SKM-1 (cell line): ENCODE results near the gene TCEAL1.
"Not testable (repeated sequence)": the region's sequence is repeated elsewhere in the genome, so short reads cannot be mapped to it uniquely, and the experiment has no call there.

Experiments used
- DNase-seq: peaks from one replicate; lab custom pipeline; 2025; ENCODE audit not compliant: unreplicated experiment; lab: John Stamatoyannopoulos, UW

The TCEAL1 gene

DNA sequence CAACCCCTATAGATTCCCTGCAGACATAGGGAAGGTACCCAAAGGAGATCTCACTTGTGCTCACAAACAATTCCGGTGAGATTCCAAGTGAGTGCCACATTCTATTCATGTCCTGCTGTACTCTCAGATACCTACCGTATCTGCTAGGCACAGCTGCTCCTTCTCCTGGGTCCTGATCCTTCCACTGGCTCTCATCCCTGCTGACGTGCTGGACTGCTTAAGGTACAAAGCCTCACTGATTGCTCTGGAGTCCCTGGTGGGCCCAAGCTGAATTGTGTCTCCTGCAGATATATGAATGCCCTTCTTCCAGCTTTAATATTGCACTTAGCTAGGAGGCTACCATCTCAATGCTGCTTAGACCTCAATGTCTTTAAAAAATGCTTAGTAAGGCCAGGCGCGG is 2.4 kb downstream of the TCEAL1 start:
- DNase-seq: no peak

DNA sequence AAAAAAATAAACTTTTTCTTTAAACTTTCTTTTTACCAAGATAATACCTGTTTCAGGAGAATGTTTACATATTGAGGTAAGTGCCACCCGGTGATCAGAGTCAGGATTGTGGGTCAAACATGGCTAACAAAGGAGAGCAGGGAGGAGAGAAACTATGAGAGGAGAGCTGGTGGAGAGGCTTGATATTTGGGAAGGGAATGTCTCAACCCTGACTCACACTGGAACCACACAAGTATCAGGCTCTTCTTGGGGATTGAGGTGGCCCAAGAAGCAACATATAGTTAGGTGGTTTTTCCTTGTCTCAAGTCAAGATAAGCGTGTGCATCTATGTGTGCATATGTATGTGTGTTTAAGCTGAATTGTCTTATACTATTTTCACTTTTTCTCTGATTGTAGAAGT is 6.7 kb downstream of the TCEAL1 start:
- DNase-seq: no peak

DNA sequence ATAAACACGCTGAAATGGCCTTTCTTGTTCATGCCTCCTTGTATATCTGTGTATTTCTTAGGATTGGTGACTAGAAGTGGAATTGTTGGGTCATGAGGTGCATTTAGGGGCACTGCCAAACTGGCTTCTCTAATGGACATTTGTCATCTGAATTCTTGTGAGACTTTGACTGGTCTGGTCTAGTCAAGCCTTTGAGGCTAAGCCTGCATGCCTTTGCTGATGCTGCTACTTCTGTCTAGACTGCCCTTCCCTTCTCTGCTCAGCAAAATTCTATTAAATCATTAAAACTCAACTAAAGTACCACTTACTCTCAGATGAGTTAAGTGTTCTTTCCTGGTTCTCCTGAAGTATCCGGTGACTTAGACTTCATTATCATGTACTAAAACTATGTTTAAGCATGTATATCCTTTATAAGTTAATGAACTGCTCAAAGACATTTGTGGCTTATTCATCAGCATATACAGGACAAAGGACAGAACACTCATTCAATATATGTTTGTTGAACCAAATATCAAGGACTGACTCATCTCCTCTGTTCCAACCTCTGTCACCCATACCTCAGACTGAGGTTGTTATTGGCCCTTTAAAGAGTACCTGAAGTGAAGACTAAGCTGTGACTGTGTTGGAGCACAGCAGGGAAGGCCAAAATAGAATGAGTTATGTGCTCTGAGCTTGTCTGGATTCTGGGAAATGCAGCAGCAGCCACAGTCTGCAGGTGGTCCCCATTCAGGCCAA is 9.0 kb downstream of the TCEAL1 start:
- no peak for DNase-seq

DNA sequence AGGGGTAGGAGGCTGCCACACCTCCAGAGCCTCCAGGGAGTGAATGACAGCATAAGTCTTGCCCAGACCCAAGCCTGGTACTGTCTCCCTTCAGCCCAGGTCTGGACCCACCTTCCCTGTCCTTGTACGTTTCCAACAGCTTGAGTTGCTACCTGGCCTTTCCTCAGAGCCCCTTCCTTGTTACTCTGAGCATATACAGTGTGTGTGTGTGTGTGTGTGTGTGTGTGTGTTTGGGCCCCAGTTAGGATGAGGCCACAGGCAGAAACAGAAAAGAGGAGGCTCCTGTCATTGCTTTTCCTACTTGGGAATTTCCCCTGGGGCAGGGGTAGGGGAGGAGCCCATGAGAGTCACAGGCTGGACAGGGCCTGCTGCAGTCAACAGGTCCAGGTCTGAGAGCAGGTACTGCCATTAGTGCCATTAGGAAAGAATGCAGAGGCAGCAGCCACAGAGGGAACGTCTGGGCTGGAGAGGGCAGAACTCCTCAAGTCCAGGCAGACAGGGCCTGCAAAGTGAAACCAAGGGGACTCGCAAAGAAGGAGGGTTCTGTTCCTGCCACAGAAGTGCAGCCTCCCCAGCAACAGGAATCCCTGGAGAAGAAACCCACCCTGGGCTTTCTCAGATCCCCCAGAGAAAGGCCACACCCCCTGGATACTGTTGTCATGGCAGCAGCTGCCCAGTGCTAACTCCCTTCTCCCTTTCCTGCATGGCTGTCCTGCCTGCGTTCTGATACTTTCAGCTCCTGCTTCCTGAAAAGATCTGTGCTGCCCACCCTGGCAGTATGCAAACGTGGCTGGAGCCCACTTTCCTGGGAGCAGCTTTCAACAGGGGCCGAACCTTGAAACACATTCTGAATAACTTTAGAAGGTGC is 9.9 kb downstream of the TCEAL1 start:
- not testable (repeated sequence) for DNase-seq

DNA sequence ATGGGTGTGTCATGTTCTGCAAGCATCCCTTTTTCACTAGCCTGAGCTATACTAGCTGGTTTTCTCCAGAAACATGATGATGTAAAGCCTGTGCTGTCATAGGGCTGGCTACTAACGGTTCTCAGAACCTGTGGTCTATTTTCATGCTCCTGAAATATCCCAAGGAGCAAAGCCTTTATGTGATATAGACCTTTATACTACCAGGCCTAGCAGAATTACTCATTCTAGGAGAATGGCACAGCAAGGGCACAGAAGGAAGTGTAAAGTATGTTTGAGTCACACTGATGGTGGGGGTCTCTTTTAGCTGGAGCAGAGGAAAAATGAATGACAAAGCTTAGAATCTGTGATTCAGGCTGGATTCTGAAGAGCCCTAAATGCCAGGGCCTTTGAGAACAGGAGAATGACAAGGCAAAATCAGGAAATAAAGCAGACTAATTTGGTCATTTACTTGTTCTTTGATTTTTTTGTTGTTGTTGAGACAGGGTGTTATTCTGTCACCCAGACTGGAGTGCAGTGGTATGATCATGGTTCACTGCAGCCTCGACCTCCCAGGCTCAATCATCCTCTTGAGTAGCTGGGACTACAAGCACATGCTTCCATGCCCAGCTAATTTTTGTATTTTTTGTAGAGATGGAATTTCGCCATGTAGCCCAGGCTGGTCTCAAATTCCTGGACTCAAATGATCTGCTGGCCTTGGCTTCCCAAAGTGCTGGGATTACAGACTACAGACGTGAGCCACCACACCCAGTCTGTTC is 11.8 kb downstream of the TCEAL1 start:
- DNase-seq: no peak

DNA sequence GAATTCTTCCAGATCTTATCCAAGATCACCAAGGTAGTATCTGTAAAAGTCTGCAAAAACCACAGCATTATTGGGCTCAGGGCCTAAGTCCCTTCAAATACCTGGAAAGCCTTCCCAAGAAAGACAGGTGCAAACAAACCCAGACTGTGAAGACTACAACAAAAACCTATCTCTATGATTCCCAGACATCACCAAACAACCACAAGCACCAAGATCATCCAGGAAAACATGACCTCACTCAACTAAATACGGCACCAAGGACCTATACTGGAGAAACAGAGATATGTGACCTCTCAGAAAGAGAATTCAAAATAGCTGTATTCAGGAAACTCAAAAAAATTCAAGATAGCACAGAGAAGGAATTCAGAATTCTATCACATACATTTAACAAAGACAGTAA is 15.3 kb downstream of the TCEAL1 start:
- DNase-seq: no peak

DNA sequence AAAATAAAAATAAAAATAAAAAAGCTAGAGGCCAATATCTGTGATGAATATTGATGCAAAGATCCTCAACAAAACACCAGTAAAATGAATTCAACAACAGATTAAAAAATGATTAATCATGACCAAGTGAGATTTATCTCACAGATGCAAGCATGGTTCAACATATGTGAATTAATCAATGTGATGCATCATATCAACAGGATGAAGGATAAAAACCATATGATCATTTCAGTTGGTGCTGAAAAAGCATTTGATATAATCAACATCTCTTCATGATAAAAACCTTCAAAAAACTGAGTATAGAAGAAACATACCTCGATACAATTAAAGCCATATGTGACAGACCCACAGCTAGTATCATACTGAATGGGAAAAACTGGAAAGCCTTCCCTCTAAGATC is 18.9 kb downstream of the TCEAL1 start:
- no peak for DNase-seq

DNA sequence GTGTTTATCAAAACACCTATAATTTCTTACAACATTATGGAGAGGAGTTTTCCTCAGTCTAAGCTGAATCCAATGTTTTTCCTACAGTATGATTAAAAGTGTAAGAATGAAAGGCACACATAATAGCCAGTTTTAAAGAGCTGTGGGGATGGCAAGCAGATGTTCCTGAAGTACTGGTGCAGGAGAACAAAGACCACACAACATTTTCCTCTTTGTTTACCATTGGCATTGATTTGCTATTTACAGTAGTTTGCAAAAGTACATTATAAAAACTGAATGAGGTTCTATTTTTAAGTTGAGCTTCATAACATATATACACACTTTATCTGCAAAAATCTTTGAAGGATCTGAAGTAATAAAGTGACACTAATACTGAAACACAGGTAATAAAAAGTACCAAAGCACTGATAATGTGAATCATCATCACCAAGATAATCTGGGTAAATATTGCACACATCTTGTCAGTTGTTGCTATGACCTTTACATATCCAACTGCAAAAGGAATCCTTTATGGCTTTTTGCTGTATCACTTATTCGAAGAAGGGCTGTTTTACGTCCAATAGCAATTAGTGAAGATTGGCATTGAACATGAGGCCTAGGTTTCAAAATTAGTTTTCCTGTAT is 22.5 kb downstream of the TCEAL1 start:
- no peak for DNase-seq

DNA sequence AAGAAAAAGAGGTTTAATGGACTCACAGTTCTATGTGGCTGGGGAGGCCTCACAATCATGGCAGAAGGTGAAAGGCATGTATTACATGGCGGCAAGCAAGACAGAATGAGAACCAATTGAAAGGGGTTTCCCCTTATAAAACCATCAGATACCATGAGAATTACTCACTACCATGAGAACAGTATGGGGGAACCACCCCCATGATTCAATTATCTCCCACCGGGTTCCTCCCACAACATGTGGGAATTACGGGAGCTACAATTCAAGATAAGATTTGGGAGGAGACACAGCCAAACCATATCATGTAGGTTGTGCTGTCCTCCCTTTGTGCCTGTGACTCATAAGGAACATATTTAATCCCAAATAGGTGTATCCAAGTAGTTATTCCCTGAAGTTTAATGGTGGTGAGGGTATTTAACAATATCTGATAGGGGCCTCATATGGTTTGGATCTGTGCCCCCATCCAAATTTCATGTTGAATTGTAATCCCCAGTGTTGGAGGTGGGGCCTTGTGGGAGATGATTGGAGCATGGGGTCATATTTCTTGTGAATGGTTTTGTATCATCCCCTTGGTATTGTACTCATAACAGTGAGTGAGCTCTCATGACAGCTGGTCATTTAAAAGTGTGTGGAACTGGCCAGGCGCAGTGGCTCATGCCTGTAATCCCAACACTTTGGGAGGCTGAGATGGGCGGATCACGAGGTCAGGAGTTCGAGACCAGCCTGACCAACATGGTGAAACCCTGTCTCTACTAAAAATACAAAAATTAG is 26.6 kb downstream of the TCEAL1 start:
- not testable (repeated sequence) for DNase-seq

DNA sequence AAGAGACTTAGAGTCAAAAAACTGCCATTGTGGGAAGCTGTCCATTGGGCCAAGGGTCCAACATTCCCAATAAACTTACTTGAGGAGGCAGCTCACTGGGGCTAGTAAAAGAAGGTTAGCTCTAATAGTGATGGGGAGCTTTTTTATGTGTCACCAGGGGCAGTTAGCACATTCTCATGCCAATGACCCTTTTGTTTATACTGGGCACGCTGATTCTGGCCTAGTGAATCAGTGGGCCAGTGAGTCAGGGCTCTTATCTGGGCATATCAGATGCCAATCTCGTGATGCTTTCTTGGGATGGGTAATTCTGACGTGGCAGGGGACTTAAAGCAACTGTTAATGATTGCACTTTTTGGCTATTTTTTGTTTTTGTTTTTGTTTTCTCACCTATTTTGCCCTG is 27.8 kb downstream of the TCEAL1 start:
- no peak for DNase-seq

DNA sequence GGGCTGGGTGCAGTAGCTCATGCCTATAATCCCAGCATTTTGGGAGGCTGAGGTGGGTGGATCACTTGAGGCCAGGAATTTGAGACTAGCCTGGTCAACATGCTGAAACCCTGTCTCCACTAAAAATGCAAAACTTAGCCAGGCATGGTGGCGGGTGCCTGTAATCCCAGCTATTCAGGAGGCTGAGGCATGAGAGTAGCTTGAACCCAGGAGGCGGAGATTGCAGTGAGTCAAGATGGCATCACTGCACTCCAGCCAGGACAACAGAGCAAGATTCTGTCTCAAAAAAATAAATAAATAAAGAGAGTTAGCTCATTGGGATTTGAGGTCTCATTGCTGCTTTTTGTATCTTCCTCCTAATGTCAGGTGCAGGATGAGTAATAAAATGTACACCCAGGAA is 28.3 kb downstream of the TCEAL1 start:
- not testable (repeated sequence) for DNase-seq

DNA sequence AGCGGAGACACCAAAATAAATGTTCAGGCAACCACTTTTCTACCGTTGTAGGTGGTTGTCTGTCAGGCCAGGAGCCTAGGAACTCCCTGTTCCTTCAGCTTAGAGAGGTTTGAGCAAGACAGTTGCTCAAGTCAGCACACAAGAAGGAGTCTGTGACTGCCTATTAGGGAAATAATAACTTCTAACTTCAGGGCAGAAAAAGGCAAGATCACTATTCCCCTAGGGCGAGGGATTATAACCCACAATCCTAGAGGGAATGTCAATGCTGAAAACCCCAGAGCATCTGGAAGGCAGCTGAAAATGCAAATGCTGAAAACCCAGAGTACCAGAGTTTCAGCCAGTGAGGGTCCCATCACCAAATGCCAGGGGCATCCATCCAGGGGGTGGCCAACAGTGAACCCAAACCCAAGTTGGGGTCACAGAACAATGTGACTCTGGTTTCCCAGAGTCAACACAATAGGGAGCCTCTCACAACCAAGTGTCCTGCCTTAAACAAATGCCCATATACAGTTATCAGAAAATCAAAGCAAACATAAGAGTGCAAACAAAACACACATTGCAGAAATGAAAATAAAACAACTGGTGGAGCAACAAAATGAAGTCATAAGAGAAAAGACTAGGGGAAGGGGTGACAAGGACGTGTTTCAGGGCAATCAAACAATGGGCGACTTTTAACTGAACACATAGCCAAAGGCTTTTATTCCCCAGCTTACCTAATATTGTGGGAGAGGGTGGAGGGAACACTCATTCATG is 30.1 kb downstream of the TCEAL1 start:
- no peak for DNase-seq

DNA sequence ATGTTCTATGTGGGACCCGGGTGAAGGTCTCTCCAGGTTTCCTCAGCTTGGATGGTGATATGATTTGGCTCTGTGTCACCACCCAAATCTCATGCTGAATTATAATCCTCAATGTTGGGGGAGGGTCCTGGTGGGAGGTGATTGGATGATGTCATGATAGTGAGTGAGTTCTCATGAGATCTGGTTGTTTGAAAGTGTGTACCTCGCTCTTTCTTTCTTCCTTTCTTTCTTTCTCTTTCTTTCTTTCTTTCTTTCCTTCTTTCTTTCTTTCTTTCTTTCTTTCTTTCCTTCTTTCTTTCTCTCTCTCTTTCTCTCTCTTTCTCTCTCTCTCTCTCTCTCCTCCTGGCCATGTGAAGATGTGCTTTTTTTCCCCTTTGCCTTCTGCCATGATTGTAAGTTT is 30.7 kb downstream of the TCEAL1 start:
- not testable (repeated sequence) for DNase-seq

DNA sequence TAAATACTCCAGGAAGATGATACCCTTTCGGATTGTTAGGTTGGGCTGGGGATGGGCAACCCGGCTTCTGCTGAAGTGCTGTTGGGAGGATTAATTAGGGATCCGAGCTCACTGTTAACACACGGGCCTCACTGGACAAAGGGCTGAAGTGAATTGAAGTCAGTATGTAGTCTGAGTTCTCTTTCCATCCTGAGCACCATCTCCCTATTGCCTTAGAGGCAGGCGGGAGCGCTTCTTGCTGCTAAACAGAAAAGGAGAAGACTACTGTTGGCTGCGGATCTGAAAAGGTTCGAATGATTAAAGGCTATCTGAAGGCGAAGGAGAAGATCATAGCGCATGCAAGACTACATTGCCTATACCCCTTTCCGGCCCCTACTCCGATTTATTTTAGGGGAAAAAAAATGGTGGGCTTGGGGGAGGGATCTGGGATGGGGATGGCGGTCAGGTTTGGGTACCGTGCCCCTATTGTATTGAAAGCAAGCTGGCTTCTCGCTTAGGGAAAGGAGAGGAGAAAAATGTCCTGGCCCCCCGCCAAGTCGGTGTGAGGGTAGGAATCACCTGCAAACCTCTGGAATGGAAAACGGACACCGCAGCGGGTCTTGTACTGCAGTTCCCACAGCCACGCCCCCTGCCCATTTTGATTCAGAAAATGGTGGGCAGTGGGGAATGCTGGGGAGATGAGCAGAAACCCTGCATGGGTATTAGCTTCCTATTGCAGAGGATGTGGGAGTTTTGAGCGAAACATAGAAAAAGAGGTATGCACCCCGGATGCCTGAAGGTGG is 35.4 kb downstream of the TCEAL1 start:
- DNase-seq: no peak

DNA sequence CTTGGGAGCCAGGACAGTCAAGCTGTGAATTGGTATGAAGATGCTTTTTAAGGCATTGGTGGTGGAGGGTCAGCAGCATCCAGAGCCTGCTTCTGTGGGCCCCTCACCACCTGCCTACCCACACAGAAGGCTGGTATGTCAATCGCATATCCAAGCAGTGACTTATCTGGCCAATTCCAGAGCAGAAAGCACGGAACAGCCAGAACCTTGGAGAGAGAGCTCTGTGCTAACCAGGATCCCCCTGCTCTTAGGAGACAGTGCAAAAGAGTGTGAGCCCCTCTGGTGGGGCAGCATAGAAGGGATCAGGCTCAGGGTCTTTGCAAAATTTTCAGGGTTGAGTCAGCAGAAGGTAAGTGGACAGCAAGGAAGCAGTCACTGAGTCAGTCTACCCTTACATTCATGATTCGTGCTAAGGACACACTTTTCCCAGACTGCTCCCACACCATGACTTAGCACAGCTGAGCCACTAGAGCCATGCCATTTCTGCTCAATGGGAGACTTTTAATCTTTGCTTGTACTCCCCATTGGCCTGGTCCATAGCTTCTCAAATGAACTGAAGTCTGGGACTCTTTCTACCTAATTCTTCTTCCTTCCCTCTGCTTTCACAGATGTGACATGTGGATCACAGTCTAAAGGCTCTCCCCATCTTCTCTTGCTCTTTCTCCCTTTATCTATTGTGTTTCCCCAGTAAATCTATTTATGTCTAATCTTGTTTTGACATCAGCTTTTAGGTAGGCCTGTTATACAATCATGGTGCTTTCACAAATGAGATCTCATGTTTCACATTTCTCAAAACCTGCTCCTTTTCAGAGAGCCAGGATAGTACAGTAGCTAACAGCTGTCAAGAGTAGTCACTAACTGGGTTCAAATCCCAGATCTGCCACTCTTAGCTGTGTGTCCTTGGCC is 37.7 kb downstream of the TCEAL1 start:
- no peak for DNase-seq

DNA sequence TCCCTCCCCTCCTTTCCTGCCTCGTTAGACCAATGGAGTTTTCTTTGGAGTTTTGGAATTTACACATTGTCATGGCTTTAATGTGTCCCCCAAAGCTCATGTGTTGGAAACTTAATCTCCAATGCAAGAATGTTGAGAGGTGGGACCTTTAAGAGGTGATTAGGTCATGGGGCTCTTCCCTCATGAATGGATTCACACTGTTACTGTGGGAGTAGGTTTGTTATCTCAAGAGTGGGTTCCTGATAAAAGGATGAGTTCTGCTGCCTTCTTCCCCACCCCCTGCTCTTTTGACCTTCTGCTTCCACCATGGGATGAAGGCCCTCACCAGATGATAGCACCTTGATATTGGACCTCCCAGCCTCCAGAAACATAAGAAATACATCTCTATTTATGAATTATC is 41.0 kb downstream of the TCEAL1 start:
- no peak for DNase-seq

DNA sequence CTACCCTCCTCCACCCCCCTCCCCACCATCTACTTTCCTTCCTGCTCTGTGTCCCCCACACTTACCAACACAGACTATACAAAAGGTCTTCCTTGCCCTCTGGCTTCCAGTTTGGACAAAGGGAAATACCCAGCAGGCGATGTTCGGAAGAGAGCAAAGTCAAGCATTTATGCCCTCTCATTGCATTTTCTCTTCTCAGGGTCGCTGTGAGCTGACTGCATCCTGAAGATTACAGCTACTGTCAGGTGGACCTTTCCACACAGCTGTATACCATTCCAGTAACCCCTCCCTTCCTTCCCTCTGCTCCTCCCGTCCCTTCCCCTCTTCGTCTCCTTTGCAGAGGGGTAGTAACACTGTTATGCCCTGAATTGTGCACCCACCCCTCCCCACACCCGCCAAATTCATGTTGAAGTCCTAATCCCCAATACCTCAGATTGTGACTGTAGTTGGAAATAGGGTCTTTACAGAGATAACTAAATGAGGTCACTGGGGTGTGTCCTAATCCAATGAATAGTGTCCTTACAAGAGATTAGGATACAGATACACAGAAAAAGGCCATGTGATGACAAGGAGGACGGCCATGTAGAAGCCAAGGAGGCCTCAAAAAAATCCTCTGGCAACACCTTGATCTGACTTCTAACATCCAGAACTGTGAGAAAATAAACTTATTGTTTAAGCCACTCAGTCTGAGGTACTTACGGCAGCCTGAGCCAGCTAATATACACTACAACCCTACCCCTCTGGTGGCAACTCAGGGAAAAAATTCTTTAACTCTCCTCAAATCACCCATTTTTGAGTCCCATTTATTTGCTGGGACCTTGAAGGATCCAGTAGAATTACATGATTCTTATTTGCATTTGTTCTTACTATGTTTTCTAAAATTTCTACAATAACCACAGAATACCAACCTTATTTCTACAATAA is 46.0 kb downstream of the TCEAL1 start:
- no peak for DNase-seq
